HEK293 (cell line): ENCODE results near the gene TANGO2.

Source experiments
- CTCF ChIA-PET: fragments of 350-600 bp; formaldehyde crosslinking; extraction: SDS; loops from one replicate; lab custom pipeline; 2021; ENCODE audit warnings: antibody characterized with exemption; lab: Yijun Ruan, JAX
- POLR2A ChIA-PET: fragments of 300-600 bp; formaldehyde crosslinking; extraction: SDS; loops from one replicate; lab custom pipeline; 2020; ENCODE audit warnings: antibody characterized with exemption, inconsistent platforms; lab: Yijun Ruan, JAX
- H3K27ac ChIP-seq: fragments of 200-500 bp; sonication (Bioruptor generic); 2 replicates; pipeline ENCODE4 v1.5.1; 2014; ENCODE audit warnings: low read depth, low read length, control low read depth, inconsistent platforms; ENCODE audit errors: extremely low read depth
- H3K36me3 ChIP-seq, 2 experiments: fragments of 200-500 bp in 1 of 2; sonication (Bioruptor generic) in 1 of 2; 1 replicate in 1 of 2; 2 replicates in 1 of 2; pipeline ENCODE4 v1.5.1; 2014 to 2017; ENCODE audit warnings: inconsistent platforms in 2 of 2, low read length in 2 of 2; ENCODE audit not compliant: control insufficient read depth in 2 of 2, insufficient read depth in 1 of 2
- H3K4me1 ChIP-seq: fragments of 200-500 bp; sonication (Bioruptor generic); 2 replicates; pipeline ENCODE4 v1.5.1; 2014; ENCODE audit warnings: mild to moderate bottlenecking, low read length, inconsistent platforms; ENCODE audit not compliant: control insufficient read depth, insufficient read depth
- H3K4me3 ChIP-seq: 2 replicates; pipeline ENCODE4 v1.5.1; 2011; ENCODE audit warnings: low read depth, mild to moderate bottlenecking, control low read depth, low read length, moderate library complexity
- H3K9me3 ChIP-seq: fragments of 200-500 bp; sonication (Bioruptor generic); 2 replicates; pipeline ENCODE4 v1.5.1; 2014; ENCODE audit warnings: low read depth, low read length, inconsistent platforms; ENCODE audit not compliant: control insufficient read depth, insufficient read depth
- ATF2 ChIP-seq: fragments of 450-650 bp; formaldehyde crosslinking; IDR thresholded peaks from 2 replicates; pipeline ENCODE4 v1.5.1; 2016; ENCODE audit warnings: missing biosample characterization, missing genetic modification characterization, low read depth
- ELK4 ChIP-seq: IDR thresholded peaks from 2 replicates; pipeline ENCODE4 v1.6.1; 2011; ENCODE audit warnings: mild to moderate bottlenecking, low read depth, low read length, borderline replicate concordance
- KLF7 ChIP-seq: fragments of 450-650 bp; formaldehyde crosslinking; IDR thresholded peaks from 2 replicates; pipeline ENCODE4 v1.5.1; 2016; ENCODE audit warnings: missing biosample characterization, missing genetic modification characterization, borderline replicate concordance
- KLF9 ChIP-seq: fragments of 450-650 bp; formaldehyde crosslinking; IDR thresholded peaks from 2 replicates; pipeline ENCODE4 v1.5.1; 2016; ENCODE audit warnings: missing biosample characterization, missing genetic modification characterization, low read depth
- PRDM4 ChIP-seq: fragments of 450-650 bp; formaldehyde crosslinking; IDR thresholded peaks from 2 replicates; pipeline ENCODE4 v1.5.1; 2017; ENCODE audit warnings: missing biosample characterization, missing genetic modification characterization
- ZBTB1 ChIP-seq: fragments of 450-650 bp; formaldehyde crosslinking; IDR thresholded peaks from 2 replicates; pipeline ENCODE4 v1.5.1; 2016; ENCODE audit warnings: missing biosample characterization, missing genetic modification characterization
- ZBTB11 ChIP-seq: fragments of 450-650 bp; formaldehyde crosslinking; conservative IDR thresholded peaks from 2 replicates; pipeline ENCODE4 v1.5.1; 2016; ENCODE audit warnings: low read depth, missing biosample characterization, missing genetic modification characterization
- ZBTB20 ChIP-seq: fragments of 450-650 bp; formaldehyde crosslinking; IDR thresholded peaks from 2 replicates; pipeline ENCODE4 v1.5.1; 2016; ENCODE audit warnings: missing biosample characterization, missing genetic modification characterization
- ZBTB44 ChIP-seq: fragments of 450-650 bp; IDR thresholded peaks from 2 replicates; pipeline ENCODE4 v1.5.1; 2018; ENCODE audit warnings: missing biosample characterization, mild to moderate bottlenecking, missing genetic modification characterization
- ZNF10 ChIP-seq: fragments of 450-650 bp; formaldehyde crosslinking; IDR thresholded peaks from 2 replicates; pipeline ENCODE4 v1.5.1; 2017; ENCODE audit warnings: missing biosample characterization, missing genetic modification characterization
- ZNF114 ChIP-seq: fragments of 450-650 bp; formaldehyde crosslinking; IDR thresholded peaks from 2 replicates; pipeline ENCODE4 v1.5.0; 2017; ENCODE audit warnings: missing biosample characterization, missing genetic modification characterization
- ZNF2 ChIP-seq: fragments of 450-650 bp; formaldehyde crosslinking; IDR thresholded peaks from 2 replicates; pipeline ENCODE4 v1.5.1; 2016; ENCODE audit warnings: missing biosample characterization, missing genetic modification characterization
- ZNF266 ChIP-seq: fragments of 450-650 bp; formaldehyde crosslinking; IDR thresholded peaks from 2 replicates; pipeline ENCODE4 v1.5.1; 2016; ENCODE audit warnings: missing biosample characterization, missing genetic modification characterization, low read depth
- ZNF529 ChIP-seq: fragments of 450-650 bp; formaldehyde crosslinking; IDR thresholded peaks from 2 replicates; pipeline ENCODE4 v1.5.1; 2017; ENCODE audit warnings: missing genetic modification characterization, missing biosample characterization; ENCODE audit not compliant: insufficient replicate concordance
- ZNF558 ChIP-seq: fragments of 450-650 bp; formaldehyde crosslinking; IDR thresholded peaks from 2 replicates; pipeline ENCODE4 v1.5.1; 2016; ENCODE audit warnings: missing biosample characterization, missing genetic modification characterization
- ZNF596 ChIP-seq: fragments of 450-650 bp; IDR thresholded peaks from 2 replicates; pipeline ENCODE4 v1.5.0; 2018; ENCODE audit warnings: missing biosample characterization, mild to moderate bottlenecking, missing genetic modification characterization, moderate library complexity
- ZNF610 ChIP-seq: fragments of 450-650 bp; formaldehyde crosslinking; IDR thresholded peaks from 2 replicates; pipeline ENCODE4 v1.5.1; 2016; ENCODE audit warnings: missing biosample characterization, missing genetic modification characterization, borderline replicate concordance
- ZNF626 ChIP-seq: fragments of 450-650 bp; sonication (Bioruptor Pico); formaldehyde crosslinking; IDR thresholded peaks from 2 replicates; pipeline ENCODE4 v1.5.1; 2018; ENCODE audit warnings: missing biosample characterization, missing genetic modification characterization, inconsistent platforms
- ZNF670 ChIP-seq: fragments of 450-650 bp; formaldehyde crosslinking; IDR thresholded peaks from 2 replicates; pipeline ENCODE4 v1.5.1; 2016; ENCODE audit warnings: missing biosample characterization, missing genetic modification characterization, low read depth
- ZNF747 ChIP-seq: fragments of 450-650 bp; formaldehyde crosslinking; IDR thresholded peaks from 2 replicates; pipeline ENCODE4 v1.5.1; 2016; ENCODE audit warnings: missing biosample characterization, missing genetic modification characterization

Gene TANGO2

GRCh38 chr22:19987394-19988306 is 33.3 kb upstream of the TANGO2 start (continued):
- TF ChIP-seq ZNF670 (tag by site-specific recombination), result no peak
- TF ChIP-seq ZBTB11 (tag by site-specific recombination), result no peak
- no peak for TF ChIP-seq ZNF2 (tag by site-specific recombination)
- no peak for TF ChIP-seq ZBTB20 (tag by site-specific recombination)
- TF ChIP-seq ELK4, result no peak
- no peak for TF ChIP-seq PRDM4 (tag by site-specific recombination)
- no peak for TF ChIP-seq ZNF10
- no peak for TF ChIP-seq KLF7 (tag by site-specific recombination)

GRCh38 chr22:19988331-19988808 is 32.5 kb upstream of the TANGO2 start:
- H3K9me3 ChIP-seq, result no peaks in the 10 kb centered on the region
- TF ChIP-seq ZNF610 (tag by site-specific recombination) (no peak), ZNF114 (tag by site-specific recombination) (no peak)
- H3K4me1 ChIP-seq, result peaks cover 14% of the 10 kb centered on the region
- CTCF ChIA-PET, result interaction anchor here (1.0 to 1.7 kb wide), 2 partner anchors 25 to 256 kb away, joined by 3 to 5 read pairs; no protein-coding TSS in a partner anchor
- H3K4me3 ChIP-seq, result no peak overlapping the region
- POLR2A ChIA-PET, result interaction anchor here (1.0 kb wide), 1 partner anchor 27 kb away, joined by 5 read pairs; no protein-coding TSS in a partner anchor
- H3K36me3 ChIP-seq, result no peaks in the 10 kb centered on the region
- H3K27ac ChIP-seq, result no peak overlapping the region

GRCh38 chr22:19988965-19989724 is 31.8 kb upstream of the TANGO2 start:
- Histone ChIP-seq H3K4me1 (peaks cover 6% of the 10 kb centered on the region), H3K27ac (no peak overlapping the region), H3K36me3 (no peaks in the 10 kb centered on the region), H3K9me3 (no peaks in the 10 kb centered on the region), H3K4me3 (no peak overlapping the region)
- POLR2A ChIA-PET, result interaction anchor here (1.0 kb wide), 1 partner anchor 26 kb away, joined by 5 read pairs; no protein-coding TSS in a partner anchor
- CTCF ChIA-PET, result interaction anchor here (1.7 kb wide), 1 partner anchor 24 kb away, joined by 5 read pairs; no protein-coding TSS in a partner anchor
- TF ChIP-seq ZBTB44 (no peak), ZNF596 (tag by site-specific recombination) (no peak), KLF9 (tag by site-specific recombination) (no peak), ZNF747 (tag by site-specific recombination) (no peak), ZBTB1 (no peak), ZNF558 (no peak), ZNF626 (tag by site-specific recombination) (no peak), ZNF266 (tag by site-specific recombination) (no peak), ZNF529 (no peak), ATF2 (tag by site-specific recombination) (no peak)
